HepG2 (cell line): Measurements from ENCODE around the gene RANBP2. TPM values are rescaled to one million over a fixed set of nuclear protein-coding genes. Genes with fewer than 3 reads are reported as not detected.
A peak's percentile ranks its signal among the peaks of the same experiment; 100 is the strongest.

Source experiments
- ARID3A ChIP-seq: IDR thresholded peaks from 2 replicates; pipeline ENCODE4 v1.6.1; 2012; ENCODE audit warnings: low read depth, low read length, improper control_type of control experiment
- FOXA1 ChIP-seq, 2 experiments: fragments of 450-650 bp in 1 of 2; sonication (generic) in 1 of 2; formaldehyde crosslinking in 1 of 2; IDR thresholded peaks; 2 replicates each; pipeline versions ENCODE4 v1.4.0 to v1.6.1; 2016 to 2020; ENCODE audit warnings: missing genetic modification reagents in 1 of 2
- HOXA9 ChIP-seq: sonication (generic); formaldehyde crosslinking; IDR thresholded peaks from 2 replicates; pipeline ENCODE4 v1.8.1; 2022; ENCODE audit warnings: missing genetic modification reagents, mild to moderate bottlenecking, moderate library complexity, borderline replicate concordance
- JUND ChIP-seq: sonication (generic); formaldehyde crosslinking; IDR thresholded peaks from 2 replicates; pipeline ENCODE4 v1.8.0; 2022; ENCODE audit warnings: mild to moderate bottlenecking, missing genetic modification reagents
- KDM1A ChIP-seq: IDR thresholded peaks from 2 replicates; pipeline ENCODE4 v1.6.1; 2016; ENCODE audit warnings: missing compliant biosample characterization
- MTA1 ChIP-seq: sonication (generic); formaldehyde crosslinking; IDR thresholded peaks from 2 replicates; pipeline ENCODE4 v1.4.0; 2020; ENCODE audit warnings: missing genetic modification reagents, mild to moderate bottlenecking, borderline replicate concordance
- MTA3 ChIP-seq: sonication (generic); formaldehyde crosslinking; IDR thresholded peaks from 2 replicates; pipeline ENCODE4 v1.4.0; 2020; ENCODE audit warnings: missing genetic modification reagents
- MTF1 ChIP-seq: sonication (generic); formaldehyde crosslinking; IDR thresholded peaks from 2 replicates; pipeline ENCODE4 v1.5.0; 2020; ENCODE audit warnings: missing genetic modification reagents
- NFE2 ChIP-seq: sonication (generic); formaldehyde crosslinking; IDR thresholded peaks from 2 replicates; pipeline ENCODE4 v1.4.0; 2020; ENCODE audit warnings: missing genetic modification reagents
- NFRKB ChIP-seq: fragments of 450-650 bp; IDR thresholded peaks from 2 replicates; pipeline ENCODE4 v1.6.1; 2017
- TGIF2 ChIP-seq: IDR thresholded peaks from 2 replicates; pipeline ENCODE4 v1.6.1; 2016; ENCODE audit warnings: control low read depth, missing compliant biosample characterization
- TP53 ChIP-seq: sonication (generic); formaldehyde crosslinking; conservative IDR thresholded peaks from 2 replicates; pipeline ENCODE4 v1.4.0; 2020; ENCODE audit warnings: missing genetic modification reagents
- ZBTB1 ChIP-seq: sonication (generic); formaldehyde crosslinking; IDR thresholded peaks from 2 replicates; pipeline ENCODE4 v1.4.0; 2020; ENCODE audit warnings: missing genetic modification reagents, borderline replicate concordance
- ZBTB46 ChIP-seq: sonication (generic); formaldehyde crosslinking; IDR thresholded peaks from 2 replicates; pipeline ENCODE4 v1.4.0; 2020; ENCODE audit warnings: mild to moderate bottlenecking, missing genetic modification reagents, borderline replicate concordance
- ZFP36L1 ChIP-seq: sonication (generic); formaldehyde crosslinking; IDR thresholded peaks from 2 replicates; pipeline ENCODE4 v1.8.0; 2022; ENCODE audit warnings: mild to moderate bottlenecking, missing genetic modification reagents, moderate library complexity
- ZFYVE20 ChIP-seq: sonication (generic); formaldehyde crosslinking; IDR thresholded peaks from 2 replicates; pipeline ENCODE4 v1.8.0; 2023; ENCODE audit warnings: low read depth, mild to moderate bottlenecking, moderate library complexity, missing genetic modification reagents, borderline replicate concordance
- ZNF207 ChIP-seq: fragments of 450-650 bp; IDR thresholded peaks from 2 replicates; pipeline ENCODE4 v1.6.1; 2016; ENCODE audit warnings: antibody characterized with exemption, borderline replicate concordance
- ZNF280B ChIP-seq: sonication (generic); formaldehyde crosslinking; IDR thresholded peaks from 2 replicates; pipeline ENCODE4 v1.5.0; 2020; ENCODE audit warnings: missing genetic modification reagents, mild to moderate bottlenecking, borderline replicate concordance
- ZNF296 ChIP-seq: sonication (generic); formaldehyde crosslinking; conservative IDR thresholded peaks from 2 replicates; pipeline ENCODE4 v1.5.0; 2020; ENCODE audit warnings: mild to moderate bottlenecking, missing genetic modification reagents
- ZNF800 ChIP-seq: sonication (generic); formaldehyde crosslinking; IDR thresholded peaks from 2 replicates; pipeline ENCODE4 v1.4.0; 2020; ENCODE audit warnings: missing genetic modification reagents
- polyA plus RNA-seq, 8 experiments: library from polyadenylated mRNA; depleted of rRNA in 3 of 8; stranded (reverse) in 7 of 8; unstranded in 1 of 8; fragments of >200 nt; fragmentation: Illumina TruSeq in 4 of 8; extraction: Trizol in 4 of 8; gene quantifications; 2 replicates each; pipeline versions ENCODE4 v1.2.1 to v1.2.3, GENCODE V29; 2011 to 2016; ENCODE audit warnings: low read depth in 4 of 8, missing spikeins in 1 of 8, mixed read lengths in 1 of 8; ENCODE audit not compliant: insufficient read depth in 1 of 8
- total RNA-seq, 5 experiments: library from RNA; depleted of rRNA; stranded (reverse); fragments of >200 nt; fragmentation: Illumina TruSeq; extraction: Trizol; gene quantifications; 2 replicates each; pipeline ENCODE4 v1.2.3, GENCODE V29; 2016; ENCODE audit warnings: low read depth in 1 of 5
- TF ChIP-seq, protein P1 (sequence below): fragments of 450-650 bp; IDR thresholded peaks from 2 replicates; pipeline ENCODE4 v1.6.1; 2017

The RANBP2 gene
- total and polyA plus RNA-seq, 2 of the 13 experiments (the other 11 are each of a cell fraction or from before 2014, with no cell fraction given), result 12.2 to 87.0 TPM

- TF ChIP-seq ZBTB1 (CRISPR knock-in tag) (no peak), ZNF800 (peak; percentile 86), ZNF207 (no peak), FOXA1 (IDR thresholded peaks at IDR 0.05) (no peak), FOXA1 (CRISPR knock-in tag; IDR thresholded peaks at IDR 0.05) (peak; percentile 55; the same call in 1 of the 2 replicates), NFE2 (CRISPR knock-in tag) (no peak), HOXA9 (CRISPR knock-in tag) (no peak; the same call in 1 of the 2 replicates), ZBTB46 (no peak), ARID3A (no peak), TP53 (CRISPR knock-in tag) (no peak; the same call in 1 of the 2 replicates), MTA3 (CRISPR knock-in tag) (no peak), ZFYVE20 (CRISPR knock-in tag) (no peak), TGIF2 (CRISPR knock-in tag) (peak; percentile 55), ZFP36L1 (no peak), NFRKB (no peak), MTF1 (CRISPR knock-in tag) (no peak), MTA1 (CRISPR knock-in tag) (peak; percentile 71; the same call in 1 of the 2 replicates), ZNF296 (CRISPR knock-in tag) (no peak), JUND (CRISPR knock-in tag) (peak; percentile 36; the same call in 1 of the 2 replicates), ZNF280B (CRISPR knock-in tag) (no peak), KDM1A (no peak)
- TF ChIP-seq, protein P1, sequence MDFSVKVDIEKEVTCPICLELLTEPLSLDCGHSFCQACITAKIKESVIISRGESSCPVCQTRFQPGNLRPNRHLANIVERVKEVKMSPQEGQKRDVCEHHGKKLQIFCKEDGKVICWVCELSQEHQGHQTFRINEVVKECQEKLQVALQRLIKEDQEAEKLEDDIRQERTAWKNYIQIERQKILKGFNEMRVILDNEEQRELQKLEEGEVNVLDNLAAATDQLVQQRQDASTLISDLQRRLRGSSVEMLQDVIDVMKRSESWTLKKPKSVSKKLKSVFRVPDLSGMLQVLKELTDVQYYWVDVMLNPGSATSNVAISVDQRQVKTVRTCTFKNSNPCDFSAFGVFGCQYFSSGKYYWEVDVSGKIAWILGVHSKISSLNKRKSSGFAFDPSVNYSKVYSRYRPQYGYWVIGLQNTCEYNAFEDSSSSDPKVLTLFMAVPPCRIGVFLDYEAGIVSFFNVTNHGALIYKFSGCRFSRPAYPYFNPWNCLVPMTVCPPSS, result no peak
Measured at GRCh38 chr2:108786354-108787215, 67.3 kb downstream of the RANBP2 start, which contains the start of gene CCDC138 (continued).
